GM12878 (cell line): ENCODE results near the gene TTL. TPM values are rescaled to one million over a fixed set of nuclear protein-coding genes. Genes with fewer than 3 reads are reported as not detected.
"Not testable (repeated sequence)": the region's sequence is repeated elsewhere in the genome, so short reads cannot be mapped to it uniquely, and the experiment has no call there.

ENCODE experiments used
- ATAC-seq: fragments of 200-7000 bp; cut with Tn5 transposase; 3 replicates; pipeline ENCODE4 v1.9.1; 2020; ENCODE audit warnings: mild to moderate bottlenecking, moderate library complexity
- BruUV-seq: library from RNA; stranded (reverse); fragments of 400-500 nt; replicated peaks from 2 replicates; lab custom pipeline; 2021; lab: Mats Ljungman, UMichigan
- CTCF ChIA-PET: fragments of 300-600 bp; sonication (Branson Sonifier 250); formaldehyde crosslinking; extraction: SDS; loops from one replicate; lab custom pipeline; 2021; ENCODE audit warnings: inconsistent platforms; lab: Yijun Ruan, JAX
- POLR2A ChIA-PET: fragments of 350-600 bp; formaldehyde crosslinking; extraction: SDS; loops from one replicate; lab custom pipeline; 2021; ENCODE audit warnings: inconsistent platforms; lab: Charles Lee
- RAD21 ChIA-PET: fragments of 300-600 bp; sonication (Branson Sonifier 250); formaldehyde crosslinking; loops from one replicate; lab custom pipeline; 2023; ENCODE audit warnings: antibody characterized with exemption; ENCODE audit not compliant: unreplicated experiment; lab: Charles Lee
- SMC1A ChIA-PET: fragments of 300-600 bp; sonication (Branson Sonifier 250); formaldehyde crosslinking; loops from one replicate; lab custom pipeline; 2023; ENCODE audit not compliant: unreplicated experiment, uncharacterized antibody; lab: Charles Lee
- DNase-seq: peaks from one replicate; pipeline ENCODE4 v3.0.0-alpha.2; 2011; ENCODE audit warnings: low read depth, low spot score
- FAIRE-seq: peaks from 3 replicates; lab custom pipeline; 2011; peaks lifted over from hg19 to GRCh38; lab: Jason Lieb, UNC
- H2AFZ ChIP-seq: 2 replicates; pipeline ENCODE4 v1.6.0; 2011; ENCODE audit warnings: low read depth, low read length, control low read depth; ENCODE audit not compliant: control insufficient read depth
- H3K27ac ChIP-seq: 2 replicates; pipeline ENCODE4 v1.5.1; 2011; ENCODE audit warnings: control low read depth; ENCODE audit not compliant: control insufficient read depth, insufficient read depth
- H3K27me3 ChIP-seq, 2 experiments: replicated peaks in 1 of 2; 2 replicates each; pipeline versions ENCODE4 v1.6.0 to v1.6.1; 2011; ENCODE audit warnings: low read length in 1 of 2; ENCODE audit not compliant: control insufficient read depth in 2 of 2, insufficient read depth in 2 of 2
- H3K36me3 ChIP-seq, 2 experiments: 2 replicates each; pipeline ENCODE4 v1.5.1; 2011; ENCODE audit warnings: low read length in 1 of 2; ENCODE audit not compliant: control insufficient read depth in 2 of 2, insufficient read depth in 2 of 2
- H3K4me1 ChIP-seq: 2 replicates; pipeline ENCODE4 v1.6.1; 2011; ENCODE audit warnings: mild to moderate bottlenecking, low read length, moderate library complexity, mixed read lengths; ENCODE audit not compliant: control insufficient read depth, insufficient read depth
- H3K4me2 ChIP-seq: 2 replicates; pipeline ENCODE4 v1.6.0; 2011; ENCODE audit warnings: control low read depth; ENCODE audit not compliant: control insufficient read depth, insufficient read depth
- H3K4me3 ChIP-seq: fragments of 200-600 bp; sonication (generic); 2 replicates; pipeline ENCODE4 v1.5.1; 2016
- H3K79me2 ChIP-seq: 2 replicates; pipeline ENCODE4 v1.6.0; 2011; ENCODE audit warnings: low read length; ENCODE audit not compliant: control insufficient read depth, insufficient read depth
- H3K9ac ChIP-seq: 2 replicates; pipeline ENCODE4 v1.8.0; 2011; ENCODE audit warnings: low read length, control low read depth, mixed read lengths; ENCODE audit not compliant: control insufficient read depth, insufficient read depth
- H3K9me3 ChIP-seq: replicated peaks from 3 replicates; pipeline ENCODE4 v1.5.1; 2011; ENCODE audit warnings: mild to moderate bottlenecking, low read length; ENCODE audit not compliant: control insufficient read depth, insufficient read depth
- H4K20me1 ChIP-seq: 2 replicates; pipeline ENCODE4 v1.6.0; 2011; ENCODE audit not compliant: control insufficient read depth, insufficient read depth
- BACH1 ChIP-seq: fragments of 450-650 bp; IDR thresholded peaks from 2 replicates; pipeline ENCODE4 v1.6.1; 2017; ENCODE audit warnings: mild to moderate bottlenecking, borderline replicate concordance
- BHLHE40 ChIP-seq, 2 experiments: fragments of 450-650 bp in 1 of 2; IDR thresholded peaks; 2 replicates each; pipeline ENCODE4 v1.6.1; 2011 to 2017; ENCODE audit warnings: low read depth in 2 of 2, borderline replicate concordance in 1 of 2, improper control_type of control experiment in 1 of 2, low read length in 1 of 2, mild to moderate bottlenecking in 1 of 2
- CBX3 ChIP-seq: fragments of 200-600 bp; sonication (generic); IDR thresholded peaks from 2 replicates; pipeline ENCODE4 v1.6.1; 2016; ENCODE audit warnings: low read depth, borderline replicate concordance
- EED ChIP-seq: sonication (generic); IDR thresholded peaks from 2 replicates; pipeline ENCODE4 v1.6.1; 2016; ENCODE audit warnings: antibody characterized with exemption, low read depth
- NRF1 ChIP-seq: conservative IDR thresholded peaks from 2 replicates; pipeline ENCODE4 v1.6.1; 2011; ENCODE audit warnings: mild to moderate bottlenecking, low read depth, low read length, improper control_type of control experiment
- POLR2AphosphoS2 ChIP-seq: IDR thresholded peaks from 2 replicates; pipeline ENCODE4 v1.6.1; 2011; ENCODE audit warnings: low read depth, mild to moderate bottlenecking, low read length, improper control_type of control experiment, moderate library complexity
- TARDBP ChIP-seq: IDR thresholded peaks from 2 replicates; pipeline ENCODE4 v1.6.1; 2016; ENCODE audit warnings: borderline replicate concordance
- ZBED1 ChIP-seq: IDR thresholded peaks from 2 replicates; pipeline ENCODE4 v1.6.1; 2016; ENCODE audit warnings: borderline replicate concordance
- ZNF274 ChIP-seq: IDR thresholded peaks from one replicate; pipeline ENCODE4 v1.8.0; 2011; ENCODE audit not compliant: insufficient read length, insufficient read depth
- WGBS: methylation state at CpG from one replicate; pipeline ENCODE4 v1.1.6; 2016; ENCODE audit warnings: low lambda C conversion rate; ENCODE audit not compliant: insufficient replicate concordance, insufficient coverage; ENCODE audit errors: missing lambda C conversion rate; 5-methylcytosine and 5-hydroxymethylcytosine counted together
- in situ Hi-C: fragments of 300-500 bp; cut with MboI; formaldehyde crosslinking; loops from 9 replicates; pipeline ENCODE4 v1.14.3; 2018; ENCODE audit warnings: mixed read lengths
- intact Hi-C: fragments of 100-400 bp; cut with micrococcal nuclease; formaldehyde crosslinking; loops from one replicate; pipeline ENCODE4 v1.14.2; 2022; ENCODE audit not compliant: unreplicated experiment
- polyA plus RNA-seq, 11 experiments: library from polyadenylated mRNA; depleted of rRNA in 4 of 11; unstranded in 6 of 11; stranded (reverse) in 5 of 11; fragments of >200 nt; fragmentation: Nextera tagmentation in 4 of 11; fragmentation: Illumina TruSeq in 1 of 11; extraction: Ambion mirVana in 4 of 11; extraction: Trizol in 1 of 11; gene quantifications; 1 replicate in 1 of 11; 2 replicates in 10 of 11; pipeline versions ENCODE4 v1.2.1 to v1.2.3, GENCODE V29; 2011 to 2016; ENCODE audit warnings: inconsistent platforms in 2 of 11, missing spikeins in 2 of 11, low read depth in 1 of 11
- total RNA-seq, 4 experiments: library from RNA; depleted of rRNA in 3 of 4; stranded (reverse); fragments of >200 nt in 3 of 4; fragmentation: Illumina TruSeq in 1 of 4; extraction: Trizol in 1 of 4; gene quantifications; 2 replicates each; pipeline versions ENCODE4 v1.2.1 to v1.2.3, GENCODE V29; 2013 to 2021
- TF ChIP-seq, protein P1 (sequence below): fragments of 450-650 bp; conservative IDR thresholded peaks from 2 replicates; pipeline ENCODE4 v1.6.1; 2017; ENCODE audit warnings: mild to moderate bottlenecking, moderate library complexity
- TF ChIP-seq, protein P2 (sequence below): fragments of 150-350 bp; IDR thresholded peaks from 2 replicates; pipeline ENCODE4 v1.6.1; 2016; ENCODE audit warnings: low read depth, low read length
- TF ChIP-seq, protein P3 (sequence below): fragments of 450-650 bp; IDR thresholded peaks from 2 replicates; pipeline ENCODE4 v1.6.1; 2017; ENCODE audit warnings: low read depth, mild to moderate bottlenecking, moderate library complexity

TTL gene
- total and polyA plus RNA-seq, 10 of the 15 experiments (the other 5 are each of a cell fraction or from before 2014, with no cell fraction given): 3.9 to 27.1 (median 16.1) TPM

DNA sequence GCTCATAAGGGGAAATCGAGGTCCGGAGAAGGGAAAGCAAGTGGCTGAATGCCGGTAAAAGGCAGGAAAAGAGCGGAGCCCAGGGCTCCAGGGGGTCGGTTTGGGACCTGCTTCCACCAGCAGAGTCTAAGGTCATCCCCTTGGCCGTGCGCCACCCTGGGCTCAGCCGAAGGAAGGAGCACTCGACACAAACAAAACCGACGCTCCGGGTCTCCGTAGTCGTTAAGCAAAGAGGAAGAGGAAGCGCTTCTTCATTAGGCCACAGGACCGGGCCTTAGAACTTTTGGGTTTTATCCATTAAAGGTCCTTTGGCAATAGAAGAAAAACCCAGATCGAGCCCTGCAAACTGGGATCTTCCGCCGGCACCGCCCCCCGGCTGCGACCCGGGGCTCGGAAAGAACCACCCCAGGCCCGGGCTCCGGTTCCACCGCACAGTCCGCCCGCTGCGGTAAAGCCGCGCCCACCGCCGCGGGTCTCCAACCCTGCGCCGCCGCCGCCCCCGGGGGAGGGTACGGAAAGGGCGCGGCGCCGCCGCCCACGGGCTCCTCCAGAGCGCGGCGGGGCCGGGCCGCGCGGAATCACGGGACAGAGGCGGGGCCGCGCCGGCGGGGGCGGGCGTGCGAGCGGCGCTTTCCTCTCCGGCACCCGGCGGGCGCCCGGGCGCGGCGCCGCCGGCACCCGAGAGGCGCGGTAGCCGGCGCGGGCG, at the start of gene TTL (continued):
- TF ChIP-seq ZBED1 (no peak), NRF1 (no peak), POLR2AphosphoS2 (no peak), BHLHE40 (IDR thresholded peaks at IDR 0.05; ENCODE audit: borderline replicate concordance in 1 of 2, low read depth in 2 of 2, low read length in 1 of 2) (peak in 1 of 2 experiments; percentile 87; a peak in 2 of 4 replicates), ZNF274 (no peak), TARDBP (no peak), EED (no peak; the same call in 1 of the 2 replicates), BACH1 (peak; percentile 69), CBX3 (no peak)
- TF ChIP-seq, protein P1, sequence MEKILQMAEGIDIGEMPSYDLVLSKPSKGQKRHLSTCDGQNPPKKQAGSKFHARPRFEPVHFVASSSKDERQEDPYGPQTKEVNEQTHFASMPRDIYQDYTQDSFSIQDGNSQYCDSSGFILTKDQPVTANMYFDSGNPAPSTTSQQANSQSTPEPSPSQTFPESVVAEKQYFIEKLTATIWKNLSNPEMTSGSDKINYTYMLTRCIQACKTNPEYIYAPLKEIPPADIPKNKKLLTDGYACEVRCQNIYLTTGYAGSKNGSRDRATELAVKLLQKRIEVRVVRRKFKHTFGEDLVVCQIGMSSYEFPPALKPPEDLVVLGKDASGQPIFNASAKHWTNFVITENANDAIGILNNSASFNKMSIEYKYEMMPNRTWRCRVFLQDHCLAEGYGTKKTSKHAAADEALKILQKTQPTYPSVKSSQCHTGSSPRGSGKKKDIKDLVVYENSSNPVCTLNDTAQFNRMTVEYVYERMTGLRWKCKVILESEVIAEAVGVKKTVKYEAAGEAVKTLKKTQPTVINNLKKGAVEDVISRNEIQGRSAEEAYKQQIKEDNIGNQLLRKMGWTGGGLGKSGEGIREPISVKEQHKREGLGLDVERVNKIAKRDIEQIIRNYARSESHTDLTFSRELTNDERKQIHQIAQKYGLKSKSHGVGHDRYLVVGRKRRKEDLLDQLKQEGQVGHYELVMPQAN: peak; percentile 82
- TF ChIP-seq, protein P2, sequence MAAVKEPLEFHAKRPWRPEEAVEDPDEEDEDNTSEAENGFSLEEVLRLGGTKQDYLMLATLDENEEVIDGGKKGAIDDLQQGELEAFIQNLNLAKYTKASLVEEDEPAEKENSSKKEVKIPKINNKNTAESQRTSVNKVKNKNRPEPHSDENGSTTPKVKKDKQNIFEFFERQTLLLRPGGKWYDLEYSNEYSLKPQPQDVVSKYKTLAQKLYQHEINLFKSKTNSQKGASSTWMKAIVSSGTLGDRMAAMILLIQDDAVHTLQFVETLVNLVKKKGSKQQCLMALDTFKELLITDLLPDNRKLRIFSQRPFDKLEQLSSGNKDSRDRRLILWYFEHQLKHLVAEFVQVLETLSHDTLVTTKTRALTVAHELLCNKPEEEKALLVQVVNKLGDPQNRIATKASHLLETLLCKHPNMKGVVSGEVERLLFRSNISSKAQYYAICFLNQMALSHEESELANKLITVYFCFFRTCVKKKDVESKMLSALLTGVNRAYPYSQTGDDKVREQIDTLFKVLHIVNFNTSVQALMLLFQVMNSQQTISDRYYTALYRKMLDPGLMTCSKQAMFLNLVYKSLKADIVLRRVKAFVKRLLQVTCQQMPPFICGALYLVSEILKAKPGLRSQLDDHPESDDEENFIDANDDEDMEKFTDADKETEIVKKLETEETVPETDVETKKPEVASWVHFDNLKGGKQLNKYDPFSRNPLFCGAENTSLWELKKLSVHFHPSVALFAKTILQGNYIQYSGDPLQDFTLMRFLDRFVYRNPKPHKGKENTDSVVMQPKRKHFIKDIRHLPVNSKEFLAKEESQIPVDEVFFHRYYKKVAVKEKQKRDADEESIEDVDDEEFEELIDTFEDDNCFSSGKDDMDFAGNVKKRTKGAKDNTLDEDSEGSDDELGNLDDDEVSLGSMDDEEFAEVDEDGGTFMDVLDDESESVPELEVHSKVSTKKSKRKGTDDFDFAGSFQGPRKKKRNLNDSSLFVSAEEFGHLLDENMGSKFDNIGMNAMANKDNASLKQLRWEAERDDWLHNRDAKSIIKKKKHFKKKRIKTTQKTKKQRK: no peak
- TF ChIP-seq, protein P3, sequence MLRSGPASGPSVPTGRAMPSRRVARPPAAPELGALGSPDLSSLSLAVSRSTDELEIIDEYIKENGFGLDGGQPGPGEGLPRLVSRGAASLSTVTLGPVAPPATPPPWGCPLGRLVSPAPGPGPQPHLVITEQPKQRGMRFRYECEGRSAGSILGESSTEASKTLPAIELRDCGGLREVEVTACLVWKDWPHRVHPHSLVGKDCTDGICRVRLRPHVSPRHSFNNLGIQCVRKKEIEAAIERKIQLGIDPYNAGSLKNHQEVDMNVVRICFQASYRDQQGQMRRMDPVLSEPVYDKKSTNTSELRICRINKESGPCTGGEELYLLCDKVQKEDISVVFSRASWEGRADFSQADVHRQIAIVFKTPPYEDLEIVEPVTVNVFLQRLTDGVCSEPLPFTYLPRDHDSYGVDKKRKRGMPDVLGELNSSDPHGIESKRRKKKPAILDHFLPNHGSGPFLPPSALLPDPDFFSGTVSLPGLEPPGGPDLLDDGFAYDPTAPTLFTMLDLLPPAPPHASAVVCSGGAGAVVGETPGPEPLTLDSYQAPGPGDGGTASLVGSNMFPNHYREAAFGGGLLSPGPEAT: no peak
- TF ChIP-seq, all 136 proteins: peak for 24

DNA sequence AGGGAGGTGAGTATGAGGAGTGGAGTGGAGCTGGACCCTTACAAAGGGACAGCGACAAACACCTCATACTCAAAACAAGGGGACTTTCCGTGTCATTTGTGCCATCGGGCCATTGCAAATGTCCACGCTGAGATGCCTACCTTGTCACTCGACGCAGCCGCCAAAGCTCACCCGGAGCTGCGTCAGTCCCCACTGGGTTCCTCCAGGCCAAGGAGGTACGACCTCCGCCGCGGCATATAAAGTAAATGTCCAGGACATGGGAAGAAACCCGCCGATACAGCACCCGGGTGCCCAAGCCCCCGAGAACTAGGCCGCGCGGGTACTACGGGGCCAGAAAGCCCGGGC, 49.6 kb upstream of the TTL start:
- H3K27ac ChIP-seq, H3K27me3 ChIP-seq, H3K79me2 ChIP-seq, POLR2A ChIA-PET, DNase-seq, in situ Hi-C loops, H3K9ac ChIP-seq, H4K20me1 ChIP-seq, BruUV-seq, SMC1A ChIA-PET, FAIRE-seq, H3K4me1 ChIP-seq, ATAC-seq, H3K36me3 ChIP-seq, H3K4me2 ChIP-seq, H3K9me3 ChIP-seq, RAD21 ChIA-PET: not testable (repeated sequence)
- WGBS: 50% methylated on average over 16 of the region's 22 CpGs
- peak overlapping the region; percentile 64; the same call in 1 of the 2 replicates for H3K4me3 ChIP-seq
- intact Hi-C loops: loop anchor here (5.0 to 10.0 kb wide), 3 partner anchors 155 to 548 kb away; partner anchors contain the start of genes ANAPC1, ZC3H6 and ZC3H8
- CTCF ChIA-PET: interaction anchor here (0.7 to 1.2 kb wide), 3 partner anchors 172 to 545 kb away, joined by 3 to 5 read pairs (median 3); no protein-coding TSS in a partner anchor
- peak overlapping the region; percentile 23; the same call in 1 of the 2 replicates for H2AFZ ChIP-seq
